ENCODE measurements around the gene LLGL1. TPM values are rescaled to one million over a fixed set of nuclear protein-coding genes. Genes with fewer than 3 reads are reported as not detected.

The LLGL1 gene
- total RNA-seq, 1 donor from 2014 or later, result 43.5 TPM

DNA sequence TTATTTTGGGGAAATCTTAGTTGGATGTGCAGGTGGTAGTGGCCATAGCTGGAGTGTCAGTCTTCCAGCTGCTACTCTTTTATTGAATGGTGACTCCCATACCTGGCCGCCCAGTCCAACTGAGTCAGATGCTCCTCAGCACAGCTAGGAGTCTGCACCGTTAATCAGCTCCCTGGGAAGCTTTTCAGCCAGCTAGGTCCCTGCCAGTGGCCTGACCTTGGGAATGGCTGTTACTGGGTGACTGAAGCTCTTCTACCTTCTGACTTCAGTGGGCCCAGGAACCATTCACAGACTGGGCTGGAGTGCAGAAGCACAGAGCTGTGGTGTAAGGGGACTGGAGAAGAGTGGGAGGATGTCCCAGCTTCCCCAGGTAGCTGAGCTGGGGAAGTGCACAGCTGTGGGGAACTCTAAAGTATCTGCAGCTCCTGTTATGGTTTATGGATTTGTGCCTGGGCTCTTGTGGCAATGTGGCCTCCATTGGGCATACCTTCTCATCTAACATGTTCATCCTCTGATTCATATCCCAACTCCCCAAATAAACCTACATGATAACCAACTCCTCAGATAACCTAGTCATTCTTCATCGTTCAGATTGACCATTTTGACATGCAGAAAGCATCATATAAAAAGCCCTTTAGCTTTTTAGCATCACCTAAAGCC, 27.8 kb upstream of the LLGL1 start:
- Histone ChIP-seq H3K79me2 (ENCODE audit: insufficient read depth, low read length) (peaks cover 91% of the 10 kb centered on the region), H3K9ac (ENCODE audit: low read length) (no peak overlapping the region), H3K27me3 (ENCODE audit: insufficient read depth, low read length) (no peaks in the 10 kb centered on the region), H3K36me3 (ENCODE audit: insufficient read depth, low read length) (peaks cover 42% of the 10 kb centered on the region), H3K4me3 (ENCODE audit: insufficient read depth, low read depth, low read length) (no peak overlapping the region), H2AFZ (ENCODE audit: low read depth, low read length) (no peak overlapping the region), H3K27ac (ENCODE audit: low read depth, low read length) (no peak overlapping the region), H3K9me3 (ENCODE audit: insufficient read depth, low read depth, low read length) (no peaks in the 10 kb centered on the region), H3K4me1 (ENCODE audit: insufficient read depth, low read length) (no peaks in the 10 kb centered on the region), H3K4me2 (ENCODE audit: low read length) (no peak overlapping the region), H4K20me1 (ENCODE audit: insufficient read depth, low read length) (peaks cover 86% of the 10 kb centered on the region)
- Mint-ChIP-seq H3K4me1 (ENCODE audit: low read depth, unreplicated experiment) (peaks cover 2% of the 10 kb centered on the region), H3K36me3 (ENCODE audit: low read depth, unreplicated experiment) (peaks cover 21% of the 10 kb centered on the region), H3K9me3 (ENCODE audit: unreplicated experiment) (no peaks in the 10 kb centered on the region), H3K27ac (ENCODE audit: unreplicated experiment) (no peak overlapping the region), H3K27me3 (ENCODE audit: low read depth, unreplicated experiment) (no peaks in the 10 kb centered on the region), H3K4me3 (ENCODE audit: unreplicated experiment) (no peak overlapping the region)
- DNase-seq (ENCODE audit: low read depth), result no peak
- TF ChIP-seq, protein P1, sequence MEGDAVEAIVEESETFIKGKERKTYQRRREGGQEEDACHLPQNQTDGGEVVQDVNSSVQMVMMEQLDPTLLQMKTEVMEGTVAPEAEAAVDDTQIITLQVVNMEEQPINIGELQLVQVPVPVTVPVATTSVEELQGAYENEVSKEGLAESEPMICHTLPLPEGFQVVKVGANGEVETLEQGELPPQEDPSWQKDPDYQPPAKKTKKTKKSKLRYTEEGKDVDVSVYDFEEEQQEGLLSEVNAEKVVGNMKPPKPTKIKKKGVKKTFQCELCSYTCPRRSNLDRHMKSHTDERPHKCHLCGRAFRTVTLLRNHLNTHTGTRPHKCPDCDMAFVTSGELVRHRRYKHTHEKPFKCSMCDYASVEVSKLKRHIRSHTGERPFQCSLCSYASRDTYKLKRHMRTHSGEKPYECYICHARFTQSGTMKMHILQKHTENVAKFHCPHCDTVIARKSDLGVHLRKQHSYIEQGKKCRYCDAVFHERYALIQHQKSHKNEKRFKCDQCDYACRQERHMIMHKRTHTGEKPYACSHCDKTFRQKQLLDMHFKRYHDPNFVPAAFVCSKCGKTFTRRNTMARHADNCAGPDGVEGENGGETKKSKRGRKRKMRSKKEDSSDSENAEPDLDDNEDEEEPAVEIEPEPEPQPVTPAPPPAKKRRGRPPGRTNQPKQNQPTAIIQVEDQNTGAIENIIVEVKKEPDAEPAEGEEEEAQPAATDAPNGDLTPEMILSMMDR (IDR thresholded peaks at IDR 0.05; ENCODE audit: insufficient read depth, low read depth, low read length), result no peak
- no peak for TF ChIP-seq EZH2 (IDR thresholded peaks at IDR 0.05; ENCODE audit: insufficient read depth, low read length)
- no peak for FAIRE-seq

DNA sequence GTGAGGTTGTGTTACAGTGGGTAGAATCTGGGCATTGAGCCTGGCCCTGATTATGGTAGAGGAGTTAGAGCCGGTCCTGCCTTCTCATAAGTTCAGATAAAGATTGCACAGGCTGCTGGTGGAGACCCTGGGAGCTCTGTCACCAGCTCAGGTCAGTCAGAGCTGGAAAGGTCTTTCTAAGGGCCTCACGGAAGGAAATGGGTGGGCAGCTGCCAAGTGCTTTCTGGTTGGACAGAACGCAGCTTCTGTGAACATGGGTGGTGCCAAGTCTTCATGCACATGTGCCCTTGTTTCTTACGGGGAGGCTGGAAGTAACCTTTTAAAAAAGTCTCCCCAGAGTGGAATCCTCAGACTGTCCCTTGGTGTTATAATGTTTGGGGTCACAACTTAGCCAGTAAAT, 26.9 kb upstream of the LLGL1 start:
- no peak overlapping the region for H2AFZ ChIP-seq (ENCODE audit: low read depth, low read length)
- Mint-ChIP-seq H3K4me3 (ENCODE audit: unreplicated experiment) (no peak overlapping the region), H3K36me3 (ENCODE audit: low read depth, unreplicated experiment) (peaks cover 25% of the 10 kb centered on the region), H3K9me3 (ENCODE audit: unreplicated experiment) (no peaks in the 10 kb centered on the region), H3K27me3 (ENCODE audit: low read depth, unreplicated experiment) (no peaks in the 10 kb centered on the region), H3K4me1 (ENCODE audit: low read depth, unreplicated experiment) (peaks cover 2% of the 10 kb centered on the region), H3K27ac (ENCODE audit: unreplicated experiment) (no peak overlapping the region)
- peaks cover 44% of the 10 kb centered on the region for H3K36me3 ChIP-seq (ENCODE audit: insufficient read depth, low read length)
- no peaks in the 10 kb centered on the region for H3K9me3 ChIP-seq (ENCODE audit: insufficient read depth, low read depth, low read length)
- H3K9ac ChIP-seq (ENCODE audit: low read length), result no peak overlapping the region
- H3K4me3 ChIP-seq (ENCODE audit: insufficient read depth, low read depth, low read length), result no peak overlapping the region
- TF ChIP-seq, protein P1 (IDR thresholded peaks at IDR 0.05; ENCODE audit: insufficient read depth, low read depth, low read length), result no peak
- TF ChIP-seq EZH2 (IDR thresholded peaks at IDR 0.05; ENCODE audit: insufficient read depth, low read length), result no peak
- FAIRE-seq (no peak), DNase-seq (ENCODE audit: low read depth) (no peak)
- H3K4me1 ChIP-seq (ENCODE audit: insufficient read depth, low read length), result no peaks in the 10 kb centered on the region
- no peak overlapping the region for H3K4me2 ChIP-seq (ENCODE audit: low read length)
- no peaks in the 10 kb centered on the region for H3K27me3 ChIP-seq (ENCODE audit: insufficient read depth, low read length)
- no peak overlapping the region for H3K27ac ChIP-seq (ENCODE audit: low read depth, low read length)
- H4K20me1 ChIP-seq (ENCODE audit: insufficient read depth, low read length), result peaks cover 86% of the 10 kb centered on the region
- H3K79me2 ChIP-seq (ENCODE audit: insufficient read depth, low read length), result peaks cover 89% of the 10 kb centered on the region

DNA sequence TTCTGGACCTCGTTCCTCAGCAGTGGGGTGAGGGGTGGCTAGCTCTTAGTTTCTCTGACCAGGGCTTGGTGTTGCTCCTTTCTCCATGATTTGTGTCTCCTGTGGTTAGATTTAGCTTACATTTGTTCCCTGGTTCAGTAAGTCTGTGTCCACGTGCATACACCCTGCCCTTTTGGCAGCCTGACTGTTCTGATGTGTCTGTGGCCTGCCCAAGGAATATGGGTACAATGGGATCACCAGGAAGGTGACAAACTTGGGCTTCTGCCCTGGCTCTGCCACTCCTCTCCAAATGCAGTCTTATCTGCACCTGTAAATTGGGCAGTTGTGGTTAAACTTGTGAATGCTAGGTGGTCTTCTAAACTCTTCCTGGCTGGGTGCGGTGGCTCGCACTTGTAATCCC, 24.3 kb upstream of the LLGL1 start:
- DNase-seq (ENCODE audit: low read depth), result no peak
- Mint-ChIP-seq H3K9me3 (ENCODE audit: unreplicated experiment) (no peaks in the 10 kb centered on the region), H3K27ac (ENCODE audit: unreplicated experiment) (no peak overlapping the region), H3K4me3 (ENCODE audit: unreplicated experiment) (no peak overlapping the region), H3K36me3 (ENCODE audit: low read depth, unreplicated experiment) (peaks cover 24% of the 10 kb centered on the region), H3K4me1 (ENCODE audit: low read depth, unreplicated experiment) (no peaks in the 10 kb centered on the region), H3K27me3 (ENCODE audit: low read depth, unreplicated experiment) (no peaks in the 10 kb centered on the region)
- Histone ChIP-seq H3K9ac (ENCODE audit: low read length) (no peak overlapping the region), H3K27ac (ENCODE audit: low read depth, low read length) (no peak overlapping the region), H3K27me3 (ENCODE audit: insufficient read depth, low read length) (no peaks in the 10 kb centered on the region), H3K36me3 (ENCODE audit: insufficient read depth, low read length) (peaks cover 40% of the 10 kb centered on the region), H3K4me3 (ENCODE audit: insufficient read depth, low read depth, low read length) (no peak overlapping the region), H3K79me2 (ENCODE audit: insufficient read depth, low read length) (peaks cover 90% of the 10 kb centered on the region), H2AFZ (ENCODE audit: low read depth, low read length) (no peak overlapping the region), H3K9me3 (ENCODE audit: insufficient read depth, low read depth, low read length) (no peaks in the 10 kb centered on the region), H3K4me2 (ENCODE audit: low read length) (no peak overlapping the region), H4K20me1 (ENCODE audit: insufficient read depth, low read length) (peaks cover 89% of the 10 kb centered on the region), H3K4me1 (ENCODE audit: insufficient read depth, low read length) (no peaks in the 10 kb centered on the region)
- TF ChIP-seq, protein P1 (IDR thresholded peaks at IDR 0.05; ENCODE audit: insufficient read depth, low read depth, low read length), result no peak
- TF ChIP-seq EZH2 (IDR thresholded peaks at IDR 0.05; ENCODE audit: insufficient read depth, low read length), result no peak
- no peak for FAIRE-seq

All from astrocyte (in vitro differentiated cells and primary cell).